ENCODE measurements around the gene TMEM258.

Gene TMEM258

GRCh38 chr11:61754534-61755482, 37.6 kb downstream of the TMEM258 start:
- no peak for DNase-seq

- DNase-seq: no peak
Measured at GRCh38 chr11:61753672-61754071, 38.7 kb downstream of the TMEM258 start.

GRCh38 chr11:61752925-61753521, 39.4 kb downstream of the TMEM258 start:
- DNase-seq: no peak

GRCh38 chr11:61752117-61752924, 40.1 kb downstream of the TMEM258 start, which contains the start of gene MYRF:
MYRF (plus strand) TSS chr11:61752636; CDS start chr11:61752745, 109 bp downstream.
- DNase-seq: no peak

GRCh38 chr11:61751384-61751783, 41.0 kb downstream of the TMEM258 start:
- no peak for DNase-seq

GRCh38 chr11:61750631-61751273, 41.6 kb downstream of the TMEM258 start:
- DNase-seq: no peak

- DNase-seq: no peak
Measured at GRCh38 chr11:61749591-61750217, 42.7 kb downstream of the TMEM258 start.

- no peak for DNase-seq
Measured at GRCh38 chr11:61747967-61748285, 44.5 kb downstream of the TMEM258 start.

GRCh38 chr11:61747192-61747966, 45.0 kb downstream of the TMEM258 start:
- no peak for DNase-seq

GRCh38 chr11:61746442-61747191, 45.8 kb downstream of the TMEM258 start:
- no peak for DNase-seq

- no peak for DNase-seq
Measured at GRCh38 chr11:61745781-61746441, 46.5 kb downstream of the TMEM258 start.

- no peak for DNase-seq
Measured at GRCh38 chr11:61744609-61745156, 47.7 kb downstream of the TMEM258 start.

GRCh38 chr11:61744181-61744580, 48.2 kb downstream of the TMEM258 start:
- no peak for DNase-seq

GRCh38 chr11:61743486-61744095, 48.8 kb downstream of the TMEM258 start:
- DNase-seq: no peak

GRCh38 chr11:61742391-61742790, 50.0 kb downstream of the TMEM258 start:
- no peak for DNase-seq

- no peak for DNase-seq
Measured at GRCh38 chr11:61739966-61740365, 52.4 kb downstream of the TMEM258 start.

- no peak for DNase-seq
Measured at GRCh38 chr11:61739413-61739812, 53.0 kb downstream of the TMEM258 start.
